Measurements from ENCODE around the gene C1QTNF8. TPM values are rescaled to one million over a fixed set of nuclear protein-coding genes. Genes with fewer than 3 reads are reported as not detected.

Gene C1QTNF8, protein sequence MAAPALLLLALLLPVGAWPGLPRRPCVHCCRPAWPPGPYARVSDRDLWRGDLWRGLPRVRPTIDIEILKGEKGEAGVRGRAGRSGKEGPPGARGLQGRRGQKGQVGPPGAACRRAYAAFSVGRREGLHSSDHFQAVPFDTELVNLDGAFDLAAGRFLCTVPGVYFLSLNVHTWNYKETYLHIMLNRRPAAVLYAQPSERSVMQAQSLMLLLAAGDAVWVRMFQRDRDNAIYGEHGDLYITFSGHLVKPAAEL
- total RNA-seq, result 0.65 TPM in 1 of 2 replicates, not detected in the other

DNA sequence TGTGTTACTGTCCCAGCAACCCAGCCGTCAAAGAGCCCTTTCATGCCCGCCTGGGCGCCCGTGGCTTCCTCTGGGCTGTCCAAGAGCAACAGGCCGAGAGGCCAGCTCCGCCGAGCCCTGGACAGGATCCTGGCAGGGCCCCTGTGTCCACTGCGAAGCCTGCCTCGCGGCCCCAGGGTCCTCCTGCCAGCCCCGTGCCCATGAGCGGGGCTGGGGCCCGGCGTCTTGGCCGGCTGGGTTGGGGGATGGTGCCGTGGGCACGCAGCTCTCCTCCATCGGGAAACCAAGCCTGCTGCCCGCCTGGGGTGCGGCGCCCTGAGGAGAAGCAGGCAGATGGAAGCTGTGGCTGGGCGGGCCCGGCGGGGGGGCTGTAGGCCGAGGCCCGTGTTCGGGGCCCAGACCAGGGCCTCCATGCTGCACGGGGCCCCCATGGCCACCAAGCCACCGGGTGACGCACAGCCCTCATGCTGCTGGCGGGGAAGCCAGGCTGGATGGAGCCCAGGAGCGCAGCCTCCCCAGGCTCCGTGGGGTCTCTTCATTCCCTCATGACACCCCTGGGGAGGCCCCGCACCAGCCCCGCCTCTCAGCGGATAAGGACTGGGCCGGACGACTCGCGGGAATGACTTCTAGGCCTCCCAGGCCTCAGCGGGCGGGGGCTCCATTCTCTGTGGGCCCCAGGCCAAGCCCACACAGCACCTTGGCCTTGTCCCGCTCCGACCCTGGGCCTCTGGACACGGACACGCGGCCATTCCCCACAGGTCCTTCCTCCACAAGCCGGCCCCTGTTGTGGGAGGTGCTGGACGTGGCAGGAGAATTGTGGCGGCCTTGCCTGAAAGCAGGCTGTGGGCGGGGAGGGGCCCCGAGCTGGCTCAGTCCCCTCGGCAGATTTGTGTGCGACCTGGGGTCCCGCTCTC is at the start of gene C1QTNF8:
Gene C1QTNF8, minus strand, starts transcription at position 76 of the 914 bp plus-strand sequence. CDS start 1,322 bp downstream, outside the sequence.

GRCh38 chr16:1072526-1073261 is 23.4 kb downstream of the C1QTNF8 start, which contains the start of gene SSTR5:
SSTR5 (plus strand) TSS chr16:1072747; CDS start chr16:1078869, 6,122 bp downstream.

Other genes starting within 250 kb of the C1QTNF8 start
- 34.2 and 34.6 TPM in 2 replicates for gene LMF1, start 125.3 kb downstream of the C1QTNF8 start, total RNA-seq
- 0.91 and 3.1 TPM in 2 replicates for gene SOX8, start 114.5 kb downstream of the C1QTNF8 start, total RNA-seq
- gene SSTR5, start 23.5 kb downstream of the C1QTNF8 start, total RNA-seq, result 0.26 and 0.32 TPM in 2 replicates
- not detected in 2 replicates for gene CACNA1H, start 56.9 kb upstream of the C1QTNF8 start, total RNA-seq
- gene TPSG1, start 129.0 kb upstream of the C1QTNF8 start, total RNA-seq, result not detected in 2 replicates
- not detected in 2 replicates for gene TPSB2, start 133.9 kb upstream of the C1QTNF8 start, total RNA-seq
- gene TPSAB1, start 144.5 kb upstream of the C1QTNF8 start, total RNA-seq, result not detected in 2 replicates
- gene TPSD1, start 159.8 kb upstream of the C1QTNF8 start, total RNA-seq, result not detected in 2 replicates
- gene UBE2I, start 213.4 kb upstream of the C1QTNF8 start, total RNA-seq, result 55.7 and 61.3 TPM in 2 replicates
- gene BAIAP3, start 237.4 kb upstream of the C1QTNF8 start, total RNA-seq, result 0.11 and 0.13 TPM in 2 replicates

Measured in articular chondrocyte of knee joint (primary cell).